ENCODE measurements around the gene AMZ2. TPM values are rescaled to one million over a fixed set of nuclear protein-coding genes. Genes with fewer than 3 reads are reported as not detected.
"Not testable (repeated sequence)": the region's sequence is repeated elsewhere in the genome, so short reads cannot be mapped to it uniquely, and the experiment has no call there.

The AMZ2 gene
- total RNA-seq, 1 experiment from 2014 or later: 59.6 TPM

GRCh38 chr17:68255151-68255550, 7.3 kb downstream of the AMZ2 start:
- H3K9me3 ChIP-seq (ENCODE audit: control insufficient read depth, insufficient read depth, low read depth, low read length): no peaks in the 10 kb centered on the region
- intact Hi-C loops (cut with micrococcal nuclease; ENCODE audit: unreplicated experiment) (no loop called here), in situ Hi-C loops (cut with HindIII; ENCODE audit: low pct_unique_long_range_greater_than_20kb, low sequenced_read_pairs) (no loop called here)
- H3K4me3 ChIP-seq (ENCODE audit: low read depth in 2 of 2, low read length in 2 of 2): no peak overlapping the region
- POLR2A ChIA-PET: no interaction called here
- TF ChIP-seq REST (IDR thresholded peaks at IDR 0.05; ENCODE audit: insufficient read depth in 1 of 2, low read depth in 2 of 2, low read length in 1 of 2) (no peak), SIN3A (IDR thresholded peaks at IDR 0.05; ENCODE audit: borderline replicate concordance, insufficient read depth, low read depth, low read length) (no peak), CTCF (IDR thresholded peaks at IDR 0.05) (no peak), TCF7L2 (IDR thresholded peaks at IDR 0.05; ENCODE audit: low read depth, low read length) (no peak), POLR2AphosphoS5 (IDR thresholded peaks at IDR 0.05; ENCODE audit: low read depth, low read length) (no peak)
- CTCF ChIA-PET: no interaction called here
- H3K4me1 ChIP-seq (ENCODE audit: control insufficient read depth, insufficient read depth, low read length): no peaks in the 10 kb centered on the region; the same call in 1 of the 2 replicates
- DNase-seq (ENCODE audit: low read depth, low spot score): no peak
- H3K27me3 ChIP-seq (ENCODE audit: control insufficient read depth, insufficient read depth, low read length): no peaks in the 10 kb centered on the region
- no TSS peak for BruUV-seq (replicated peaks)
- no peak for ATAC-seq
- H3K27ac ChIP-seq (ENCODE audit: low read length): no peak overlapping the region
- peaks cover 2% of the 10 kb centered on the region; the same call in 1 of the 2 replicates for H3K36me3 ChIP-seq (ENCODE audit: control insufficient read depth, insufficient read depth, low read length)

DNA sequence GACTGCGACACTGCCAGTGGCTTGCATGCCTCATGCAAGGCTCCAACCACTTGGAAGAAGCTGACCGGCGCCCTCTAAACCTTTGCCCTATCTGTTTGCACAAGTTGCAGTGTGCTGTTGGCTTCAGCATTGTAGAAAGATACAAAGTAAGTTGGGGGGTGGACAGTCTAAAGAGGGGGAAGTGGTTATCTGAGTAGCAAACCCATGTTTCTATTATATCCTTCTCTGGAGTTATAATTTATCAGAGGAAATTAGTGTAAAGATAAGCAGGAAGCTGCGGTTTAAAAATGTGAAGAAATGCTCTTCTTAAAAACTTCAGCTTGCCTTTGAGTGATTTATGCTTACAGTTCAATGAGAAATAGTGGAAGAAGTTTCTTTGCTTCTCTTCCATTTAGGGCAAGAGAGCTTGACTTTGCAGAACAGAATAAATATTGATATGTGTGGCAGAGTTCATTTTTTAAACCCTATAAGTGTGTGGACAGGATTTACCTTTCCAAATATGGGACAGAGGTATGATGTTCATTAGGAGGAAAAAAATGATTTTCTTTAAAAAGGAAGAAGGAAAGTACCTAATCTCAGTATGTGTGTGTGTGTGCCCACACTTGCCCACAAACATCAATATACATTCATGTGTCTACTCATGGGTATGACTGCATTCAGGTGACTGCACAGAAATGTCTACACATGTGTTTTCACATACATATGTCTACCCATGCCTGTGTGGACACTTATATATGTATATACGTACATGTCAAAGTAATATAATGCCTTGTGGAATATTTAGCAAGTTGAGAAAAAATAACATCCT, 8.1 kb downstream of the AMZ2 start:
- intact Hi-C loops (cut with micrococcal nuclease; ENCODE audit: unreplicated experiment): no loop called here
- ATAC-seq (no peak), DNase-seq (ENCODE audit: low read depth, low spot score) (no peak)
- Histone ChIP-seq H3K4me1 (ENCODE audit: control insufficient read depth, insufficient read depth, low read length) (no peaks in the 10 kb centered on the region; the same call in 1 of the 2 replicates), H3K27ac (ENCODE audit: low read length) (no peak overlapping the region), H3K9me3 (ENCODE audit: control insufficient read depth, insufficient read depth, low read depth, low read length) (no peaks in the 10 kb centered on the region), H3K27me3 (ENCODE audit: control insufficient read depth, insufficient read depth, low read length) (no peaks in the 10 kb centered on the region), H3K4me3 (ENCODE audit: low read depth in 2 of 2, low read length in 2 of 2) (no peak overlapping the region), H3K36me3 (ENCODE audit: control insufficient read depth, insufficient read depth, low read length) (peaks cover 2% of the 10 kb centered on the region; the same call in 1 of the 2 replicates)
- ChIA-PET POLR2A (no interaction called here), CTCF (no interaction called here)
- TF ChIP-seq CTCF (IDR thresholded peaks at IDR 0.05): no peak
- in situ Hi-C loops (cut with HindIII; ENCODE audit: low pct_unique_long_range_greater_than_20kb, low sequenced_read_pairs): no loop called here
- no TSS peak for BruUV-seq (replicated peaks)

DNA sequence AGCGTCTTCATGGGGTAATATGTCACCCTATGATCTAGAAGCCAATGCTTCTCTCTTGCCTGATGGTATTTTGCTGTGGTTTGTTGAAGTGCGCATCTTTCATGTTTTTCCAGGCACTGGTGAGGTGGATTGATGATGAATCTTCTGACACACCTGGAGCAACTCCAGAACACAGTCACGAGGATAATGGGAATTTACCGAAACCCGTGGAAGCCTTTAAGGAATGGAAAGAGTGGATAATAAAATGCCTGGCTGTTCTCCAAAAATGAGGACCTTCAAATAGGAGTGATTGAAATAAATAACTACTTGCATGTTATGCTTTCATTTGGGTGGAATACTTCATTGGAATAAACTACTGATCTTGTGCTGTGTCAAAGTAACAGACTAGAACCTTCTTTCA, 8.9 kb downstream of the AMZ2 start:
- DNase-seq (ENCODE audit: low read depth, low spot score); H3K4me3 ChIP-seq (ENCODE audit: low read depth in 2 of 2, low read length in 2 of 2); POLR2A ChIA-PET; ATAC-seq; BruUV-seq (replicated peaks); H3K9me3 ChIP-seq (ENCODE audit: control insufficient read depth, insufficient read depth, low read depth, low read length); H3K36me3 ChIP-seq (ENCODE audit: control insufficient read depth, insufficient read depth, low read length); CTCF ChIA-PET; in situ Hi-C loops (cut with HindIII; ENCODE audit: low pct_unique_long_range_greater_than_20kb, low sequenced_read_pairs); H3K27me3 ChIP-seq (ENCODE audit: control insufficient read depth, insufficient read depth, low read length); intact Hi-C loops (cut with micrococcal nuclease; ENCODE audit: unreplicated experiment); H3K27ac ChIP-seq (ENCODE audit: low read length); H3K4me1 ChIP-seq (ENCODE audit: control insufficient read depth, insufficient read depth, low read length): not testable (repeated sequence)
